ENCODE results near the gene TARBP2.

DNA sequence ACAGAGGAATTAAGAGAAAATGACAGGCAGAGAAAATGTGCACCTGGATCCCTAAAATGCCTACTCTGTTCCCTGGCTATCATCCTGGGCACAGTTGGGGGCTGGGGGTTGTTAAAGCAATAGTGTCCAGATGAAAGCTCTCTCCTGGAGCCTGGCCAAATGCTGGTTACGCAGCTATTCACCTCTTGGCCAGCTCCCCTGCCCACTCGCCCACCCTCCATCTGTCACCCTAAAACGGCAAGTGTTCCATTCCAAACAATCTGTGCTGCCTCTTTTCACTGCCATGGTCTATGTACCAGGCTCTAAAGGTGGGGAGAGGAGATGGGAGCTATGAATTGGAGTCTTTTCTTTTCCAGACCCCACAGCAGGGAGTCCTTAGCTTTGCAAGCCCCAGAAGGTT is 30.9 kb downstream of the TARBP2 start:
- TF ChIP-seq, protein P1, sequence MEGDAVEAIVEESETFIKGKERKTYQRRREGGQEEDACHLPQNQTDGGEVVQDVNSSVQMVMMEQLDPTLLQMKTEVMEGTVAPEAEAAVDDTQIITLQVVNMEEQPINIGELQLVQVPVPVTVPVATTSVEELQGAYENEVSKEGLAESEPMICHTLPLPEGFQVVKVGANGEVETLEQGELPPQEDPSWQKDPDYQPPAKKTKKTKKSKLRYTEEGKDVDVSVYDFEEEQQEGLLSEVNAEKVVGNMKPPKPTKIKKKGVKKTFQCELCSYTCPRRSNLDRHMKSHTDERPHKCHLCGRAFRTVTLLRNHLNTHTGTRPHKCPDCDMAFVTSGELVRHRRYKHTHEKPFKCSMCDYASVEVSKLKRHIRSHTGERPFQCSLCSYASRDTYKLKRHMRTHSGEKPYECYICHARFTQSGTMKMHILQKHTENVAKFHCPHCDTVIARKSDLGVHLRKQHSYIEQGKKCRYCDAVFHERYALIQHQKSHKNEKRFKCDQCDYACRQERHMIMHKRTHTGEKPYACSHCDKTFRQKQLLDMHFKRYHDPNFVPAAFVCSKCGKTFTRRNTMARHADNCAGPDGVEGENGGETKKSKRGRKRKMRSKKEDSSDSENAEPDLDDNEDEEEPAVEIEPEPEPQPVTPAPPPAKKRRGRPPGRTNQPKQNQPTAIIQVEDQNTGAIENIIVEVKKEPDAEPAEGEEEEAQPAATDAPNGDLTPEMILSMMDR (conservative IDR thresholded peaks at IDR 0.05; ENCODE audit: low read depth, low read length) = no peak
- no peak for TF ChIP-seq EZH2 (IDR thresholded peaks at IDR 0.05; ENCODE audit: low read length, unreplicated experiment)

All from PC-3 (cell line).